Body of pancreas (tissue), 4 donors: ENCODE results near the gene DBF4B.

Experiments
- POLR2A ChIP-seq, 3 donors: fragments of 450-650 bp; IDR thresholded peaks; one replicate each; pipeline ENCODE4 v1.6.1; 2016; ENCODE audit warnings: antibody characterized with exemption in 3 of 3, mild to moderate bottlenecking in 2 of 3
- TF ChIP-seq, protein P1 (sequence below), 7 experiments: fragments of 450-650 bp in 4 of 7; fragments of 200-600 bp in 3 of 7; sonication (generic) in 3 of 7; IDR thresholded peaks; one replicate each; pipeline ENCODE4 v1.5.1; 2016 to 2019; ENCODE audit warnings: antibody characterized with exemption in 7 of 7

DNA sequence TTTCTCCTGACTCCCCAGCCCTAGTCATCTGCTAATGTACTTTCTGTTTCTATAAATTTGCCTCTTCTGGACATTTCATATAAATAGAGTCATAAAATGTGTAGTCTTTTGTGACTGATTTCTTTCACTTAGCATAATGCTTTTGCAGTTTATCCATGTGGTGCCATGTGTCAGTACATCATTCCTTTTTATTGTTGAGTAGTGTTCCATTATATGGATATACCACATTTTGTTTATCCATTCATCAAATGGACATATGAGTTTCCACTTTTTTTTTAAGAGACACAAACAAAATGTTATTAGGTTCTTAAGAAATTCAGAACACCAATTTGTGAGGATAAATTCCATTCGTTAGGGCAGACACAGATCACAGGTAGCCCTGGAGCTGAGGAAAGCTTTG lies 11.0 kb downstream of the DBF4B start:
- TF ChIP-seq POLR2A (IDR thresholded peaks at IDR 0.05), result no peak
- TF ChIP-seq, protein P1, sequence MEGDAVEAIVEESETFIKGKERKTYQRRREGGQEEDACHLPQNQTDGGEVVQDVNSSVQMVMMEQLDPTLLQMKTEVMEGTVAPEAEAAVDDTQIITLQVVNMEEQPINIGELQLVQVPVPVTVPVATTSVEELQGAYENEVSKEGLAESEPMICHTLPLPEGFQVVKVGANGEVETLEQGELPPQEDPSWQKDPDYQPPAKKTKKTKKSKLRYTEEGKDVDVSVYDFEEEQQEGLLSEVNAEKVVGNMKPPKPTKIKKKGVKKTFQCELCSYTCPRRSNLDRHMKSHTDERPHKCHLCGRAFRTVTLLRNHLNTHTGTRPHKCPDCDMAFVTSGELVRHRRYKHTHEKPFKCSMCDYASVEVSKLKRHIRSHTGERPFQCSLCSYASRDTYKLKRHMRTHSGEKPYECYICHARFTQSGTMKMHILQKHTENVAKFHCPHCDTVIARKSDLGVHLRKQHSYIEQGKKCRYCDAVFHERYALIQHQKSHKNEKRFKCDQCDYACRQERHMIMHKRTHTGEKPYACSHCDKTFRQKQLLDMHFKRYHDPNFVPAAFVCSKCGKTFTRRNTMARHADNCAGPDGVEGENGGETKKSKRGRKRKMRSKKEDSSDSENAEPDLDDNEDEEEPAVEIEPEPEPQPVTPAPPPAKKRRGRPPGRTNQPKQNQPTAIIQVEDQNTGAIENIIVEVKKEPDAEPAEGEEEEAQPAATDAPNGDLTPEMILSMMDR (IDR thresholded peaks at IDR 0.05), result no peak
